Measurements from ENCODE around the gene COL4A2.

The COL4A2 gene

DNA sequence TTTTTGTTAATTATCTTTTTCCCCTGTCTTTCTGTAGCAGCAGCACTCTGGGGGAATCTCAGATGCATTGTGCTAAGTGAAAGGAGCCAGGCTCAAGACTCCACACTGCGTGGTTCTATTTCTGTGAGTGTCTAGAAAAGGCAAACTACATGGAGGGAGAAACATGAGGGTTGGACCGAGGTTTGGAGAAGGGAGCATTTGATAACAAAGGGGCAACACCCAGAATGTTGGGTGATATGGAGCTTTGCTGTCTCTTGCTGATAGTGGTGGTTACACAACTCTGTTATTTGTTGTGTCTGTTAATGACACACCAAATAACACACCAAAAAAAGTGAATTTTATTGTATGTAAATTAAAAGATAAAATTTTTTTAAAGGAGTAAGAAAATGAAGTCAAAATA is 107.8 kb downstream of the COL4A2 start:
- no peak for DNase-seq (ENCODE audit: low read depth in 2 of 3, low spot score in 2 of 3)

DNA sequence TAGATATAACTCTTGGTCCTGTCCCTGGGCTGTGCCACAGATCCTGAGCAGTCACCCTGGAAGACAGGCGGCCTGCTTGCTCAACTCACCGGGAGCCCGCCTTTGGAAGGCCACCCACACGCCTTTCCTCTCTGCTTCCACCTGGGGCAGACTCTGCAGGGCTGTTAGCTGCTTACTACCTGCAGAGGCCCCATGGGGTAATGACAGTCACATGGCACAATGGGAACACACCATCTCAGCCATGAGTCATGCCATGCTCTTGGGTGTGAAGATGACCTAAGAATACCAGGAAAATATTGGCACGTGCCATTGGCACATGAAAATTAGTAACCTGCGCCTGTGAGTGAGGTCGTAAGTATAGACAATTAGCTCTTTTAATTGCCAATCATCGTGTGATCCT is 108.6 kb downstream of the COL4A2 start:
- DNase-seq (ENCODE audit: low read depth in 2 of 3, low spot score in 2 of 3): no peak

DNA sequence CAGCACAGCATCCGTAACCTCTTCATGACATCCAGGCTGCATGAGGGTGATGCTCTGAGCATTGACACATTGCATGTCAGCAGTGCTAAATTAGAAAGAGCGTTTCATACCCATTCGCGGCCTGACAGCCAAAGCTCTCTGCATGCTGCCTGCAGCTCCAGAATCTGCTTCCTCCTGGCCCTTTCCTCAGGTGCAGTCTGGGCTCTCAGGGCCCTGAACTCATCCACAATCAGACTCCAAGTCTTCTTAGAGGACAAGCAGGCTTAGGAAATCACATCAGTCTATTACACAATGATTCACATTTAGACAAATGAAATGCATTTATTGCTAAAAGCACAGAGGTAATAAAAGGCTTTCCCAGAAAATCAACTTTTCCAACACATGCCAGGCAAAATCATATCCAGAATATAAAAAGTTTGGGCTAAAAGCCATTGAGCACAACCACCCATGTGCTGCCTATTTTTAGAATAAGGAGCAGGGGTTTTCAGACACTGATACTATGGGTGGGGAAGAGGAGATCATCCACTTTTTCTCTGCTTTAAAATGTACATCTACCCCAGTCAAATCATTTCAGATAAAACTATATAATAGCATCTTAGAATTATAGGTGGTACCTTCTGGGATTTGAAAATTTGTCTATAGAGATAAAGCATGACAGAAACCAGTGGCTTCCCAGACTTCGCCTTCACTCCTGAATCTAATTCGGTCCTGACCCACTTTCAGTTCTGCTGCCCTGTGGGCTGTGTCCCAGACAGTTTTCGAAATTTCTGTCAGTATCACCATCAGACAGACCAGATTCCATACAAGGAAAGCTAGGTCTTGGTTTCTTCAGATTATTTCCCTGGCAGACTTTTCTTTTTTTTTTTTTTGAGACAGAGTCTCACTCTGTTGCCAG is 109.3 kb downstream of the COL4A2 start:
- no peak for DNase-seq (ENCODE audit: low read depth in 2 of 3, low spot score in 2 of 3)

DNA sequence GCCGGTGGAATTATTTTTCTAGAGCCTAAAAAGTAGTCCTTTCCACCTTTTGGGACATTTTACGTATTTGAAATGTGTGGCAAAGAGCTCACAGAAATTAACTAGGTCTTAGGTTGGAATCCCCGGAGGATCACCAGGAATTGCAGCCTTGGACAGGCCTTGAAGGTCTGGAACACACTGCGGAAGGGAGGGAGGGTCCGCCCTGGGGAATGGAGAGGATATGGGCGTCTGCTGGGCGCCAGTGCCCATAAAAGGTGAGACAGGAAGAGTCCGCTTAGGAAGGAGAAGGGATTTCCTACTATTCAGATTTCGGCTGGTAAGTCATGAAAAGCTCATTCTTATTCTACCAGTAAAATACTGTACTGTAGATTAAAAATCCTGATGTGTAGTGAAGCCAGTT is 111.9 kb downstream of the COL4A2 start:
- DNase-seq (ENCODE audit: low read depth in 2 of 3, low spot score in 2 of 3): no peak

DNA sequence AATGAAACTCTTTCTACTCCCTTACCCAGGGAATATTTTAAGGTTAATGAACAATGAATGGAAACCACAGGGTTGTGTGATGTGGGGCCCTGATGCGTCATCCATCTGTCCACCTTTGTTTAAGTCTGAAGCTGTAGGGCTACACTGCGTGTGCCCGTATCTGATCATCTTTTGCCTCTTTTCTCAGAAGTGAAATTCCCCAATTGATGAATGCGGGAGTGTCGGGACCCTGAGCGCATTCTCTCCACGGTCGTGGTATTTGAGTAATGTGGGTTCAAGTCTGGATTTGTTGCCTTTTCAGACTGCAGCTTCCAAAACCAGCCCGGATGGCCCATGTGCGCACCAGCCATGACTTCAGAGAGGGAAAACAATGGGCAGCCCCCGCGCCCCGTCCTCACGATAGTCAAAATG is 112.3 kb downstream of the COL4A2 start:
- no peak for DNase-seq (ENCODE audit: low read depth in 2 of 3, low spot score in 2 of 3)

DNA sequence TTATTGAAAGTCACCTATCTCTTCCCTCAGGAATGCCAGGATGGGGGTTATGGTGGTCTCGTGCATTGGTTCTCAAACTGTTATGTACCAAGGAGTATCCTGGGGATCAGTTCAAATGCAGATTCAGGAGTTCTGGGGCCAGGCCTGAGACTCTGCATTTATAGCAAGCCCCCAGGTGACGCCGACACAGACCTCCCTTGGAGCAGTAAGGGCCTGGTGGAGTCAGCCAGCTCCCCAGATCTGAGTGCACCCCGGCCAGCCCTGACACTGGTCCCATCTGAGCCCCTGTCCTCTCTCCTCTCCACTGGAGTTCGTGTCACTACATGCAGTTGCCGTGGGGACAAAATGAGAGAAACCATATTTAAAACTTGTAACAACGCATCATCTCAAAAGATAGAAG is 112.9 kb downstream of the COL4A2 start:
- DNase-seq (ENCODE audit: low read depth in 2 of 3, low spot score in 2 of 3): no peak

DNA sequence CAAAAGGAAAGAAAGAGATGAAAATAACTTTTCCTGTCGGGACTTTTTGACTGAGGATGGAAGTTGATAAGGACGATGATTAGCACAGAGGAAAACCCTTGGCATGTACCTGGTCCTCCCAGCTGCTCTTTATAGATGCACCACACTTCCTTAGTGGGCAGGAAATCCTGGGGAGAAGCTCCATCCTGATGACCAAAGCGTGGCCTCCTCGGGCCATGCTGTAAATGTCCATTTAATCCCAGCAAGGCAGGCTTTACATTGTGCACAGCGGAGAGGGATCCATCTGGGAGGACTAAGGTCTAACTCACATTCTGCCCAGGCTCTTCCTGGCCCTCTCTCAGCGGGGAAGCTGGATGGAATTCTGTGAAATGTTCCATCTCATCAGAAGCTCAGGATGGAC is 113.5 kb downstream of the COL4A2 start:
- DNase-seq (ENCODE audit: low read depth in 2 of 3, low spot score in 2 of 3): no peak

DNA sequence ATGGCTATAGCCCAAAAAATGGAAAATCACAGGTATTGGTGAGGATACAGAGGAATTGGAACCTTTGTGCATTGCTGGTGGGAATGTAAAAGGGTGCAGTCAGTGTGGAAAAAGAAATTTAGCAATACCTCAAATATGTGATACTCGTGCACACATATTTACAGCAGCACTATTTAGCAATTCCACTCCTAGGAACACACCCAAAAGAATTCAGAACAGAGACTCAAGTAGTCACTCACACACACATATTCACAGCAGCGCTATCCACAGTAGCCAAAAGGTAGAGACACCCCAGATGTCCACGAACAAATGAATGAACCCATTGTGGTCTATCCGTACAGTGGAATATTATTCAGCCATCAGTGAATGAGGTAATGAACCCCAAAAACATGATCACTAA is 114.0 kb downstream of the COL4A2 start:
- DNase-seq (ENCODE audit: low read depth in 2 of 3, low spot score in 2 of 3): no peak

DNA sequence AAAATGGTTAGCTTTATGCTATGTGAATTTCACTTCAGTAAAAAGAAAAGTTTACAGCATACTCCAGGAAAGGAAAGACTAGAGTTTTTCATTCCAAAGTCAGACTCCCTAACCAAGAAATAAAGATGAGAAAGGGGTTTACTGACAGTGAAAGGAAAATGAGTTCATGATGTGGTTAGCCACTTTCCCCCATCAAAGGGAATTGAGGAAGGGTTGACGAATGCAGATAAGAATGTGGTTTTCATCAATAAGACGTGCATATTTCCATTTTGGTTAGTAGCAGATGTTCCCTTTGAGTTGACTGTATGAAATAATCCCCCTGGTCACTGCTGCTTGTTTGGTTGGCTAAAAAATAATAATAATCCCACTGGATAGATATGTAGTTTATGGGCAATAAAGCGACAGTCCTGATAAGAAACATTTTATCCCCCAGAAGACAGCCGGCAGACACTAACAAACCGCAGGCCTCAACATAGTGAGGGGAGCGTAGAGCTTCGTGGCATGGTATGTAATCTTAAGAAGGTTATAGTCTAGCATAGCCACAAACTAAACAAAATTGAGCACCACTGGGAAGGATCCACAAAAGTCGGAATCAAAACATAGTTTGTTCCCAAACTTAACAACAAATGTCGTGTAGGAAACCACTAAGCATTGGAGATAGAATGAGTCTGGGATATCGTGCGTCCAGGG is 114.8 kb downstream of the COL4A2 start:
- DNase-seq (ENCODE audit: low read depth in 2 of 3, low spot score in 2 of 3): no peak

DNA sequence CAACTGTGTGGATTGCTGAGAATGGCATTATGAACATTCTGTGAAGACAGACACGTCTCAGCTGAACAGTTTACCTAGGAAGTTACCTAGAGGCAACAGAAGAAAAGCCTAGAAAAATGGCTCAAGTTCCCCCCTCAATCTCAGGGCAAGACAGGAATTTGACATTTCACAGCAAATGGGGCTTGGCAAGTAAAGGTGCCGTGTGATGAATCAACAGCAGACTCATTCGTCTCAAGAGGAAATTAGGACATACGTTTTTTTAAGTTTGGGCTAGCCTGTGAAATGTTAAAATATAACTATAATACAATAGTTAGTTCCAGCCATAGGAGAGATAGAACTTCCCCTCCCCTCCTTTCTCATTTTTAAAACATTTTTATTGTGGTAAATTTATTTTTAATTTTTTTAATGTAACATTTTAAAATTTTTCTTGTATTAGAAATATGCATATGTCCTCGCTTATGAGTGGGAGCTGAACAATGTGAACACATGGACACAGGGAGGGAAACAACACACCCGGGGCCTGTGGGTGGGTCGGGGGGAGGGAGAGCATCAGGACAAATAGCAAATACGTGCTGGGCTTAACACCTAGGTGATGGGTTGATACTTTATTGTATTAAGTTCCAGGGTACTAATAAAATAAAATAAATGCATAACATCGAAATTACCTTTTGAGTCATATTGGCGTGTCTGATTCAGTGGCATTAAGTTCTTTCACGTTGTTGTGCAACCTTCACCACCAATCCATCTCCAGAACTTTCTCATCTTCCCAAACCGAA is 116.0 kb downstream of the COL4A2 start:
- no peak for DNase-seq (ENCODE audit: low read depth in 2 of 3, low spot score in 2 of 3)

DNA sequence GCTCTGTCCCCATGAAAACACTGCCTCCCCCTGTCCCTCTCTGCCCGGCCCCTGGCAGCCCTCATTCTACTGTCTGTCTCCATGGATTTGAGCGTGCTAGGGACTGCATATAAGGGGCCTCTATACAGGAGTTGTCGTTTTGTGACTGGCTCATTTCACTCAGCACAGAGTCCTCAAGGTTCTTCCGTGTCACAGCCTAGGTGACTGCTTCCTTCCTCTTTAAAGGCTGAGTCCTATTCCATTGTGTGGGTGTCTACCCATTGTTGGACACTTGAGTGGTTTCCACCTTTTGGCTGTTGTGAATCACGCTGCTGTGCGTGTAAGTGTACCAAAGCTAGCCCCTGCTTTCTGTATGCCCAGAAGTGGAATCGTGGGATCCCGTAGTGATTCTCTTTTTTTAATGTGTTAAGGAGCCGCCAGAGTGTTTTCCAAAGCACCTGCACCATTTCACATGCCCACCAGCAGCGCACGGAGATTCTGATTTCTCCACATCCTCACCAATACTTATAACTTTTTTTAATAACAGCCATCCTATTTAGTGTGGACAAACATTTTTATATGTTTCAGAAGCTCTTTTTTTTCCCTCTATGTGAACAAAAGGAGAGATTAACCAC is 116.7 kb downstream of the COL4A2 start:
- DNase-seq (ENCODE audit: low read depth in 2 of 3, low spot score in 2 of 3): no peak

DNA sequence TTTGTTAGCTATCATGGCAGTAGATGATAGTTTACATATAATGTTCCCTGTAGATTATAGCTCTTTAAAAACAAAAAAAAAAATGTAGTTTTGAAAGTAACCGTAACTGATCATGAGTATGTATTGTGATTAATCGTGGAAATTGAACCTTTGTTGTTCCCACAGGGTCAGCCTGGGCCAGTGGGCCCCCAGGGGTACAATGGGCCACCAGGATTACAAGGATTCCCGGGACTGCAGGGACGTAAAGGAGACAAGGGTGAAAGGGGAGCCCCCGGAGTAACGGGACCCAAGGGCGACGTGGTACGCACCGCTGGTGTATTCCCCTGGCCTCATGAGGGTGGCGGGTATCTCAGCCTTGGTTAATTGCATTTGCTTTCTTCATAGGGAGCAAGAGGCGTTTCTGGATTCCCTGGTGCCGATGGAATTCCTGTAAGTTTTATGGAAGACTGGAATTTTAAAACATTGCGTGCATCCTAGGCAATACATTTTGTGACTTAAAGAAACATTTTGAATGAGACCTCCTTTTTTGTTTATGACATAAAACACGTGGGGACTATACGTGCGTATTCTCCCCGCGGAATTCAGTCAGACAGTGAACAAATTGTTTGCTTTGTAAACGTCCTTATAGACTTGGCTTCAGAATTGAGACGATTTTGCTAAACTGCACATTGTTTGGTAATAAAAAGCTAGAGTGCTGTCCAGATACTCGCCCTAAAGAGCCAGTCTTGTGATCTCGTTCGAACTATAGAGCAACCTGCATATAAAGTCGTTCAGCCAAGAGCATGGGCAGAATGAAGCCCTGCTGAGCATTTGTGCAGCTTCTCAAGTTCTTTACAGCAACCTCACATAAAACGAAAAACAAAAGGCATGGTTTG is 117.7 kb downstream of the COL4A2 start:
- no peak for DNase-seq (ENCODE audit: low read depth in 2 of 3, low spot score in 2 of 3)

DNA sequence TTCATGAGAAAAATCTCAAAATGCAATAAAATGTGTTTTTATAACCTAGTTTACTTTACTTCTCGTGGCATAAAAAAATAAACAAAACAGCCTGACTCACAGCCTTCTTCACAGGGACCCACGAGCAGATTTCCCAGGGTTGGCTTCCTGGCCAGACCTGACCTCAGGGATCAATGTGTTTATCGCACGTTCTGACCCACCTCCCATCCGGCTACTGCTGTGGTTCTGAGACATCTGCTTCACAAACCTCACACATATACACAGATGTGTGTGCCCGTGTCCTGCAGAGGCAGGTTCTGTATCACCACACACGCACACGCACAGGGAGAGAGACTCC is 118.3 kb downstream of the COL4A2 start:
- no peak for DNase-seq (ENCODE audit: low read depth in 2 of 3, low spot score in 2 of 3)

DNA sequence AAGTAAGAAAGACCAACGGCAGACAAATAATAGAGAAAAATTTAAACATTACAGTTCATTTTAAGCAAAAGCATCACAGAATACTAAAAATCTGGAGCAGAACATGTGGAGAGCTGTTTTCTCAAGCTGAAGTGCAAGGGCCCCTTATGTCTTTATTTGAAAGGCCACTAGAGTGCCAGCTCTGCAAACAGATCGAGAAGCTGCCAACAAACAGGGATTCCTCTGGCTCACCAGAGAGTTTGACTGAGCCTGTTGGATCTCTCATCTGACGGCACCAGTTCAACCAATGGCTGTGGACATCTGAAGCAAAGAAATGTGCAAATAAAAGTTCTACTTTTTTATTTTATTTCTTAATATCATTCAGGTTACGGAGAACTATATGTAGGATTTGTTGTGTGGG is 119.7 kb downstream of the COL4A2 start:
- no peak for DNase-seq (ENCODE audit: low read depth in 2 of 3, low spot score in 2 of 3)

DNA sequence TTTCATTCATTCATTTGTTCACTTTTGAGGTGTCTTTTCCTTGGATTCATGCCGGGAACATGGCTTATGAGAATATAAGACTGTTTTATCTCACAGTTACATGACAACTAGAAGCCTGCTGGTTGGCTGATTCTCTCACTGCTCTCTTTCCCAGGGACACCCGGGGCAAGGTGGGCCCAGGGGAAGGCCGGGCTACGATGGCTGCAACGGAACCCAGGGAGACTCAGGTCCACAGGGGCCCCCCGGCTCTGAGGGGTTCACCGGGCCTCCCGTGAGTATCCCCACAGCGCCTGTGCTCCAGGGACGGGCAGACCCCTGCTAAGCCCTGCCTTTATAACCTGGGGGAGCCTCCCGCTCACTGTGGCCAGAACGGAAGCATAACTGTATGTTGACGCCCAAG is 121.2 kb downstream of the COL4A2 start:
- DNase-seq (ENCODE audit: low read depth in 2 of 3, low spot score in 2 of 3): no peak

DNA sequence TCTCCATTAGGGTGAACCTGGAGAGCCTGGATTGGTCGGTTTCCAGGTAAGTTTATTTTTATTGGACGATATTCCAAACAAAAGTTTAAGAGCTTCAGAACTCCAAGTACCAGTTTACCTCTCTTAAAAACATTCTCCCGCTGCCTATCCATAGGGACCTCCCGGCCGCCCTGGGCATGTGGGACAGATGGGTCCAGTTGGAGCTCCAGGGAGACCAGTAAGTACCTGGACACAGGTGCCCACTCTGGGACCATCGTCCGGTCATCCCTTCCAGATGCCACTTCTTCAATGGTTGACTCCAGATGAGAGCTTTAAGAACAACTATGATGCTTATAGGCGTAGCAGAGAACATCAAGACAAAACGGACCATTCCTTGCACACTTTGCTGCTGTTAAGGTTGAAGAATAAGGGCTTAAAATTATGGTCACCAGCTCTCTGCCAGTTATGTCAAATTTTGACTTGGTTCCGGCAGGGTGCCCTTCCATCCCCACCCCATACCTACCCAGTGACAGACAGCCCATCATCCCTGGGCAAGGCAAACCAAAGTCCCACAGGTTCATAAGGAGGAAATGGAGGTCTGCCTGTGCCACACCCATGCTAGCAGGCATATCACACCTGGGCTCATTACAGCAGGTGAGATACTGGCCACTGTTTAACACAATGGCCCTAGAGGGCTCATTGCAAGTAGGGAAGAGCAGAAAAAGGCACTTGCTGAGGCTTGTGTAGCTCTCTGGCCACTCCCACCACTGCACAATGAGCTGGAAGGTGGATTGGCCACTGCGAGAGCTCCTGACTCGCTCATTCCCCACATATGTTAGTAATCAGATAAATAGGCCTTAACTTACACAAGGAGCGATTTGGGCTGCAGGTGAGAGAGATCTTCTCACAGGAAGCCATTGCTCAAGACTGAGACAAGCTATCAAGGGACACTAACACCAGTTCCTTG is 123.6 kb downstream of the COL4A2 start:
- DNase-seq (ENCODE audit: low read depth in 2 of 3, low spot score in 2 of 3): no peak

DNA sequence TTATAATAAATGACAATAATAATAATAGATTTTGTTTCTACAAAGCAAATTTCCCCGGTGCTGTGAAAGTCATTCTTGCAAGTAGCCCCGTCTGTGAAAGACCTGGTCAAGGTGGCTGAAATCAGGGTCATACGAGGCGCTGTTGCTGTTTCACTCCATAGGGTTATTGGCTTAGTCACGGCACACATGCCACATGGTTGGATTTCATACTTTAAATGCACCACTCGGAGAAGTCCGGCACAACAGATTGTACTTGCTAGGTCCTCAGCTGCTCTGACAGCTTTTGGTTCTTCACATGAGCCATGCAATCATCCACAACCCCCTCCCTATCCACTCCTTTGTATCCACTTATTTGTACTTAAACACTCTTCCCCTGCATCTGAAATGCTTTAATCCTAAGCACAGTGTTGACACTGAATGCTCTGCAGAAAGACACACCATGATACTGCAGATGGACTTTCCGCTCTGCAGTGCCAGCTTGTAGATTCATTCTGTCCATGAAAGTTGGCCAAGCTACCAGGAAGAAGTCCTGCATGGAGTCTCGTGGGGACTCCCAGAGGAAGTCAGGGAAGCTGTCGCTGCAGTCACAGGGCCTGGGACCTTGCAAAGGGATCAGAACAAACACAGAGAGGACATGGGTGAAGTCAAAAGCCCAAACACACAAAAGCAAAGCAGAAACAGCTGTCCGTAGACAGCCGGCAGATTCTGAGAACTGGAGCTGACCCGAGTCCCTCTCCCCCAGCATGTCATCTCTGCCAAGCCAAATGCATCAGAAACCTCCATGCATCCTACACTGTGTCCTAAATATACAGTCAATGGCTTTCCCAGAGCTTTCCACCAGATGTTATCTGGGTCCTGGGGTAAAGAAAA is 124.6 kb downstream of the COL4A2 start:
- DNase-seq (ENCODE audit: low read depth in 2 of 3, low spot score in 2 of 3): no peak

DNA sequence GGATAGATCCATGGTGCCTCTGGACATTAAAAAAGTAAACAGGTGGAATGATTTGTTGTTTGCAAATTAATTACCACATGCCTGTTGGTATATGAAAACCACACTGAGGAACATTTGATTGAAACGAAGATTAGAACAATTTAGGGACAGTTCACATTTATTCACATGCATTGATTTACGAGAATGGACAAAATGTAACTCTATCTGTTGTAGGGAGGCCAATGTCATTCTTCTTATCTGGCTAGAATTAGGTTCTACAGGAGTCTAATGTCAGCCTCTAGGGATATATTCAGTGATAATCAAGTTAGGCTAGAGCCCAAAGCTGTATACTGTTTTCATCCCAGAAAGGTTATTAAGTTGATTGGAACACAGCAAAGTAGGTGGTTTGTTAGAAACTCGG is 125.4 kb downstream of the COL4A2 start:
- no peak for DNase-seq (ENCODE audit: low read depth in 2 of 3, low spot score in 2 of 3)

DNA sequence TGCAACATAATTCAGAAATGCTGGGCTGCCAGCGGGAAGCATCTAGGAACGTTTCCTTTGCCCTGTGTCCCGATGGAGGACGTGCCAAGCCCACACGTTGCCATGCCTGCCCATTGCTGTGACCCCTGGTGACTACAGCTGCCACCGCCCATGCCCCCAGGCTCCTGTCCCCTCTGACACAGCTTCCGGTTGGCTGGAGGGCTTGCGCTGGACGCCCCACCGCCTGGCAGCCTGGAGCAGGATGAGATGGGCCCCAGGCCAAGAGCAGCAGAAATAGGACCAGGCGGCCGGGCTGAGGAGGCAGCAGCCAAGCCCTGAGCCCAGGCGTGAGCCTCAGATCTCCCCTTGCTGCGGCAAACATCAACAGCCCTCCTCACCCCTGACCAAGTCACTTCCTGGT is 125.9 kb downstream of the COL4A2 start:
- DNase-seq (ENCODE audit: low read depth in 2 of 3, low spot score in 2 of 3): no peak
